ENCODE results near the gene GPRIN1.

The GPRIN1 gene

GRCh38 chr5:176609724-176610434 is at the start of gene GPRIN1:
Gene GPRIN1 (minus strand): TSS chr5:176610156. CDS start chr5:176599834, 10,322 bp downstream.
- Histone ChIP-seq H3K27ac (peak within 1 kb of the TSS in 10 of 11 experiments; percentile 50 to 86 (median 80); a peak in 19 of 22 replicates), H3K27me3 (peaks cover 0 to 4% (median 3%) of the 10 kb centered on the region in 11 experiments; a peak in 3 of 22 replicates), H3K36me3 (peaks cover 0 to 14% (median 0%) of the 10 kb centered on the region in 11 experiments; a peak in 5 of 22 replicates), H4K20me1 (peaks cover 0 to 52% (median 45%) of the 10 kb centered on the region in 11 experiments; a peak in 20 of 22 replicates), H3K9ac (peak within 1 kb of the TSS; percentile 75 to 89 (median 84)), H3K4me3 (peak within 1 kb of the TSS; percentile 70 to 86 (median 78)), H3K4me1 (peaks cover 13 to 49% (median 39%) of the 10 kb centered on the region in 10 experiments; a peak in 19 of 20 replicates), H3K4me2 (peak within 1 kb of the TSS; percentile 72 to 99 (median 95)), H3K9me3 (replicated peaks in 1 of 11) (no peaks in the 10 kb centered on the region)
- TF ChIP-seq Cebpa-rat (IDR thresholded peaks at IDR 0.05): no peak

- peak overlapping the region in 6 of 11 experiments; percentile 11 to 77 (median 46); a peak in 5 of 22 replicates for H3K27ac ChIP-seq
- peaks cover 0 to 33% (median 26%) of the 10 kb centered on the region in 11 experiments; a peak in 20 of 22 replicates for H3K36me3 ChIP-seq
- 0 out of 22 replicates have a peak, but pooled peaks cover 0 to 3% (median 0%) of the 10 kb centered on the region in 11 experiments for H3K27me3 ChIP-seq
- H3K9me3 ChIP-seq (replicated peaks in 1 of 11): no peaks in the 10 kb centered on the region
- peaks cover 15 to 65% (median 40%) of the 10 kb centered on the region in 10 experiments for H3K4me1 ChIP-seq
- H4K20me1 ChIP-seq: peaks cover 12 to 78% (median 36%) of the 10 kb centered on the region in 11 experiments; a peak in 18 of 22 replicates
- TF ChIP-seq Cebpa-rat (IDR thresholded peaks at IDR 0.05): no peak
- peak overlapping the region; percentile 88 to 100 (median 97) for H3K4me2 ChIP-seq
- peak overlapping the region in 5 of 11 experiments; percentile 35 to 60 (median 41); a peak in 5 of 22 replicates for H3K9ac ChIP-seq
- no peak overlapping the region; a peak in 1 of 20 replicates for H3K4me3 ChIP-seq
Measured at GRCh38 chr5:176659512-176659839, 49.5 kb upstream of the GPRIN1 start.

GRCh38 chr5:176658817-176659511 is 49.0 kb upstream of the GPRIN1 start:
- Histone ChIP-seq H3K36me3 (peaks cover 0 to 38% (median 30%) of the 10 kb centered on the region in 11 experiments; a peak in 20 of 22 replicates), H3K4me2 (peak overlapping the region; percentile 88 to 100 (median 97)), H3K27ac (peak overlapping the region in 8 of 11 experiments; percentile 17 to 77 (median 52); a peak in 13 of 22 replicates), H3K4me1 (peaks cover 15 to 70% (median 45%) of the 10 kb centered on the region in 10 experiments), H3K4me3 (peak overlapping the region; percentile 0 to 63 (median 44); a peak in 17 of 20 replicates), H3K9ac (peak overlapping the region in 10 of 11 experiments; percentile 13 to 68 (median 50); a peak in 15 of 22 replicates), H4K20me1 (peaks cover 17 to 82% (median 41%) of the 10 kb centered on the region in 11 experiments; a peak in 19 of 22 replicates), H3K9me3 (replicated peaks in 1 of 11) (no peaks in the 10 kb centered on the region), H3K27me3 (0 out of 22 replicates have a peak, but pooled peaks cover 0 to 3% (median 0%) of the 10 kb centered on the region in 11 experiments)
- peak in 2 of 11 experiments; percentile 22 to 29; a peak in 1 of 22 replicates for TF ChIP-seq Cebpa-rat (IDR thresholded peaks at IDR 0.05)

GRCh38 chr5:176658007-176658599 is 48.1 kb upstream of the GPRIN1 start:
- Histone ChIP-seq H3K4me3 (peak overlapping the region in 6 of 10 experiments; percentile 42 to 63 (median 50); a peak in 9 of 20 replicates), H3K27ac (peak overlapping the region in 7 of 11 experiments; percentile 39 to 77 (median 55); a peak in 11 of 22 replicates), H3K9ac (peak overlapping the region in 8 of 11 experiments; percentile 21 to 68 (median 57); a peak in 11 of 22 replicates), H3K9me3 (replicated peaks in 1 of 11) (no peaks in the 10 kb centered on the region), H3K36me3 (peaks cover 0 to 44% (median 39%) of the 10 kb centered on the region in 11 experiments; a peak in 20 of 22 replicates), H3K4me1 (peaks cover 19 to 79% (median 54%) of the 10 kb centered on the region in 10 experiments), H4K20me1 (peaks cover 25 to 85% (median 49%) of the 10 kb centered on the region in 11 experiments; a peak in 21 of 22 replicates), H3K27me3 (0 out of 22 replicates have a peak, but pooled peaks cover 0 to 3% (median 0%) of the 10 kb centered on the region in 11 experiments), H3K4me2 (peak overlapping the region; percentile 88 to 100 (median 97))
- no peak for TF ChIP-seq Cebpa-rat (IDR thresholded peaks at IDR 0.05)

- peaks cover 40 to 88% (median 65%) of the 10 kb centered on the region in 11 experiments; a peak in 21 of 22 replicates for H4K20me1 ChIP-seq
- H3K9ac ChIP-seq: 0 out of 22 replicates have a peak overlapping the region, but pooled peaks of 1 of the 11 experiments have one; percentile 28
Measured at GRCh38 chr5:176656467-176656990, 46.6 kb upstream of the GPRIN1 start.

GRCh38 chr5:176654856-176655255 is 44.9 kb upstream of the GPRIN1 start:
- Histone ChIP-seq H3K36me3 (peaks cover 0 to 54% (median 42%) of the 10 kb centered on the region in 11 experiments; a peak in 20 of 22 replicates), H3K4me3 (no peak overlapping the region), H3K9ac (no peak overlapping the region), H3K9me3 (replicated peaks in 1 of 11) (no peaks in the 10 kb centered on the region), H3K4me2 (peak overlapping the region in 4 of 11 experiments; percentile 98 to 100 (median 99); a peak in 3 of 22 replicates), H3K27me3 (peaks cover 0 to 10% (median 0%) of the 10 kb centered on the region in 11 experiments; a peak in 1 of 22 replicates), H3K27ac (no peak overlapping the region), H3K4me1 (peaks cover 50 to 86% (median 70%) of the 10 kb centered on the region in 10 experiments), H4K20me1 (peaks cover 44 to 95% (median 78%) of the 10 kb centered on the region in 11 experiments; a peak in 21 of 22 replicates)
- no peak for TF ChIP-seq Cebpa-rat (IDR thresholded peaks at IDR 0.05)

More at GRCh38 chr5:176656467-176656990, 46.6 kb upstream of the GPRIN1 start:
- Histone ChIP-seq H3K27ac (no peak overlapping the region), H3K27me3 (peaks cover 0 to under 1% (median 0%) of the 10 kb centered on the region in 11 experiments; a peak in 1 of 22 replicates), H3K9me3 (replicated peaks in 1 of 11) (no peaks in the 10 kb centered on the region), H3K4me2 (no peak overlapping the region), H3K36me3 (peaks cover 0 to 54% (median 42%) of the 10 kb centered on the region in 11 experiments; a peak in 20 of 22 replicates), H3K4me1 (peaks cover 33 to 84% (median 66%) of the 10 kb centered on the region in 10 experiments), H3K4me3 (no peak overlapping the region)
- TF ChIP-seq Cebpa-rat (IDR thresholded peaks at IDR 0.05): no peak

Data from BLaER1 treated with 17β-estradiol and CSF1 and Interleukin-3, amounts not matched to agents 10 nM and 100 nM (cell line).